Urinary bladder (tissue), 4 donors: ENCODE measurements around the gene VPS54. TPM values are rescaled to one million over a fixed set of nuclear protein-coding genes. Genes with fewer than 3 reads are reported as not detected.
"Not testable (repeated sequence)": the region's sequence is repeated elsewhere in the genome, so short reads cannot be mapped to it uniquely, and the experiment has no call there.

ENCODE experiments used
- DNase-seq: peaks from one replicate; pipeline ENCODE4 v3.0.0-alpha.2; 2015; ENCODE audit errors: extremely low spot score
- H3K27ac ChIP-seq: one replicate; pipeline ENCODE4 v1.5.1; 2013; ENCODE audit warnings: low read depth, mild to moderate bottlenecking, moderate library complexity
- H3K36me3 ChIP-seq: one replicate; pipeline ENCODE4 v1.6.1; 2013; ENCODE audit warnings: mild to moderate bottlenecking, moderate library complexity; ENCODE audit not compliant: insufficient read depth
- H3K4me1 ChIP-seq: one replicate; pipeline ENCODE4 v1.6.1; 2013; ENCODE audit warnings: mild to moderate bottlenecking, moderate library complexity; ENCODE audit not compliant: insufficient read depth
- H3K4me3 ChIP-seq: one replicate; pipeline ENCODE4 v1.5.1; 2013; ENCODE audit warnings: low read depth, low read length
- WGBS: extraction: QIAGEN DNeasy Blood & Tissue Kit; methylation state at CpG from one replicate; pipeline ENCODE4 v1.1.7; 2013; 5-methylcytosine and 5-hydroxymethylcytosine counted together
- polyA plus RNA-seq: library from polyadenylated mRNA; stranded (reverse); fragments of 200-250 nt; gene quantifications from one replicate; pipeline ENCODE4 v1.2.3, GENCODE V29; 2013
- total RNA-seq: library from RNA; depleted of rRNA; stranded (reverse); fragments of >200 nt; gene quantifications from one replicate; pipeline ENCODE4 v1.2.3, GENCODE V29; 2014
- donor health status: healthy with polysubstance abuse.
- donor health status: healthy.

VPS54 gene
- total and polyA plus RNA-seq, 2 donors: 14.0 to 64.4 TPM

- no peaks in the 10 kb centered on the region for H3K4me1 ChIP-seq
- H3K4me3 ChIP-seq: no peak overlapping the region
- 94% methylated on average over 1 of the region's 1 CpG for WGBS
- no peak for DNase-seq
- no peaks in the 10 kb centered on the region for H3K36me3 ChIP-seq
- no peak overlapping the region for H3K27ac ChIP-seq
Observed at GRCh38 chr2:63851691-63852311, 167.4 kb downstream of the VPS54 start.

- Histone ChIP-seq H3K36me3 (no peaks in the 10 kb centered on the region), H3K4me1 (no peaks in the 10 kb centered on the region), H3K4me3 (no peak overlapping the region), H3K27ac (no peak overlapping the region)
- no peak for DNase-seq
Observed at GRCh38 chr2:63850649-63851048, 168.6 kb downstream of the VPS54 start.

- Histone ChIP-seq H3K36me3 (no peaks in the 10 kb centered on the region), H3K27ac (no peak overlapping the region), H3K4me1 (no peaks in the 10 kb centered on the region), H3K4me3 (no peak overlapping the region)
- DNase-seq: no peak
- 50% methylated on average over 1 of the region's 1 CpG for WGBS
Observed at GRCh38 chr2:63850204-63850571, 169.0 kb downstream of the VPS54 start.

GRCh38 chr2:63849381-63850203, 169.6 kb downstream of the VPS54 start:
- no peak overlapping the region for H3K4me3 ChIP-seq
- 46% methylated on average over 7 of the region's 7 CpGs for WGBS
- no peak overlapping the region for H3K27ac ChIP-seq
- no peak for DNase-seq
- no peaks in the 10 kb centered on the region for H3K4me1 ChIP-seq
- H3K36me3 ChIP-seq: no peaks in the 10 kb centered on the region

GRCh38 chr2:63847571-63847970, 171.7 kb downstream of the VPS54 start:
- H3K4me1 ChIP-seq, DNase-seq, H3K4me3 ChIP-seq, H3K36me3 ChIP-seq, H3K27ac ChIP-seq: not testable (repeated sequence)
- WGBS: 95% methylated on average over 4 of the region's 4 CpGs

- Histone ChIP-seq H3K36me3 (no peaks in the 10 kb centered on the region), H3K27ac (no peak overlapping the region)
- no peak for DNase-seq
Observed at GRCh38 chr2:63846487-63846886, 172.7 kb downstream of the VPS54 start.

GRCh38 chr2:63845866-63846265, 173.4 kb downstream of the VPS54 start:
- no peak overlapping the region for H3K4me3 ChIP-seq
- 91% methylated on average over 3 of the region's 3 CpGs for WGBS
- H3K27ac ChIP-seq: no peak overlapping the region

More at GRCh38 chr2:63846487-63846886, 172.7 kb downstream of the VPS54 start:
- WGBS: 25% methylated on average over 1 of the region's 1 CpG
- H3K4me3 ChIP-seq: no peak overlapping the region
- H3K4me1 ChIP-seq: peaks cover 2% of the 10 kb centered on the region

GRCh38 chr2:63844616-63845015, 174.6 kb downstream of the VPS54 start:
- Histone ChIP-seq H3K4me1 (peaks cover 2% of the 10 kb centered on the region), H3K4me3 (no peak overlapping the region), H3K36me3 (no peaks in the 10 kb centered on the region), H3K27ac (no peak overlapping the region)
- 76% methylated on average over 3 of the region's 3 CpGs for WGBS
- DNase-seq: no peak

More at GRCh38 chr2:63845866-63846265, 173.4 kb downstream of the VPS54 start:
- Histone ChIP-seq H3K4me1 (peaks cover 2% of the 10 kb centered on the region), H3K36me3 (no peaks in the 10 kb centered on the region)
- DNase-seq: no peak

GRCh38 chr2:63843791-63844190, 175.4 kb downstream of the VPS54 start:
- peaks cover 2% of the 10 kb centered on the region for H3K4me1 ChIP-seq

GRCh38 chr2:63843093-63843492, 176.1 kb downstream of the VPS54 start:
- no peak for DNase-seq

More at GRCh38 chr2:63843791-63844190, 175.4 kb downstream of the VPS54 start:
- Histone ChIP-seq H3K4me3 (no peak overlapping the region), H3K36me3 (no peaks in the 10 kb centered on the region), H3K27ac (no peak overlapping the region)
- WGBS: 91% methylated on average over 2 of the region's 2 CpGs
- no peak for DNase-seq

GRCh38 chr2:63842149-63843061, 176.8 kb downstream of the VPS54 start:
- H3K4me3 ChIP-seq: peak overlapping the region; percentile 70
- DNase-seq: peak; percentile 32
- H3K4me1 ChIP-seq: peaks cover 2% of the 10 kb centered on the region
- WGBS: 3% methylated on average over 24 of the region's 24 CpGs
- H3K36me3 ChIP-seq: no peaks in the 10 kb centered on the region
- peak overlapping the region; percentile 89 for H3K27ac ChIP-seq

More at GRCh38 chr2:63843093-63843492, 176.1 kb downstream of the VPS54 start:
- Histone ChIP-seq H3K36me3 (no peaks in the 10 kb centered on the region), H3K4me3 (peak overlapping the region; percentile 70), H3K4me1 (peaks cover 2% of the 10 kb centered on the region), H3K27ac (peak overlapping the region; percentile 60)
- 68% methylated on average over 8 of the region's 8 CpGs for WGBS
